GM23338 (cell line): Measurements from ENCODE around the gene LIME1. TPM values are rescaled to one million over a fixed set of nuclear protein-coding genes. Genes with fewer than 3 reads are reported as not detected.

ENCODE experiments used
- ATAC-seq: fragments of 200-7000 bp; cut with Tn5 transposase; 3 replicates; pipeline ENCODE4 v1.9.1; 2020
- DNase-seq: peaks from one replicate; pipeline ENCODE4 v3.0.0-alpha.2; 2015; ENCODE audit warnings: low spot score
- H2AFZ ChIP-seq: fragments of 200-600 bp; sonication (generic); 2 replicates; pipeline ENCODE4 v1.8.0; 2016; ENCODE audit warnings: antibody characterized with exemption, mild to moderate bottlenecking, moderate library complexity
- H3F3A ChIP-seq: fragments of 200-600 bp; sonication (generic); replicated peaks from 2 replicates; pipeline ENCODE4 v1.8.0; 2017; ENCODE audit warnings: antibody characterized with exemption, mixed run types, low read depth
- H3K27ac ChIP-seq: fragments of 200-600 bp; sonication (generic); 2 replicates; pipeline ENCODE4 v1.6.1; 2016; ENCODE audit warnings: low read depth
- H3K27me3 ChIP-seq: fragments of 200-600 bp; sonication (generic); 2 replicates; pipeline ENCODE4 v1.8.0; 2016; ENCODE audit warnings: mild to moderate bottlenecking, mixed run types, moderate library complexity; ENCODE audit not compliant: insufficient read depth
- H3K36me3 ChIP-seq: fragments of 200-600 bp; sonication (generic); 2 replicates; pipeline ENCODE4 v1.8.0; 2016; ENCODE audit warnings: mild to moderate bottlenecking; ENCODE audit not compliant: insufficient read depth
- H3K4me1 ChIP-seq: fragments of 200-600 bp; sonication (generic); 2 replicates; pipeline ENCODE4 v1.8.0; 2016; ENCODE audit warnings: mild to moderate bottlenecking, moderate library complexity; ENCODE audit not compliant: insufficient read depth
- H3K4me2 ChIP-seq: fragments of 200-600 bp; sonication (generic); 2 replicates; pipeline ENCODE4 v1.7.1; 2017; ENCODE audit warnings: mixed run types
- H3K4me3 ChIP-seq: fragments of 200-600 bp; sonication (generic); 2 replicates; pipeline ENCODE4 v1.6.1; 2016; ENCODE audit warnings: mixed run types
- H3K79me2 ChIP-seq: fragments of 200-600 bp; sonication (generic); replicated peaks from 2 replicates; pipeline ENCODE4 v1.8.0; 2017; ENCODE audit warnings: mild to moderate bottlenecking; ENCODE audit not compliant: insufficient read depth
- H3K9me2 ChIP-seq: fragments of 200-600 bp; sonication (generic); 2 replicates; pipeline ENCODE4 v1.8.0; 2017; ENCODE audit not compliant: insufficient read depth
- H4K20me1 ChIP-seq: fragments of 200-600 bp; sonication (generic); replicated peaks from 2 replicates; pipeline ENCODE4 v1.8.0; 2017; ENCODE audit warnings: mild to moderate bottlenecking; ENCODE audit not compliant: insufficient read depth
- H3K27ac Mint-ChIP-seq: 2 replicates; pipeline ENCODE4 v1.8.0; 2020; ENCODE audit warnings: inconsistent platforms, mild to moderate bottlenecking, moderate library complexity, mixed read lengths
- H3K27me3 Mint-ChIP-seq: 3 replicates; pipeline ENCODE4 v1.8.0; 2022; ENCODE audit warnings: low read depth, mild to moderate bottlenecking, moderate library complexity, mixed read lengths, inconsistent platforms; ENCODE audit not compliant: insufficient read depth, poor library complexity
- H3K36me3 Mint-ChIP-seq: 3 replicates; pipeline ENCODE4 v1.8.0; 2021; ENCODE audit warnings: low read depth, mild to moderate bottlenecking, inconsistent platforms, moderate library complexity, mixed read lengths
- H3K4me1 Mint-ChIP-seq: 3 replicates; pipeline ENCODE4 v1.8.0; 2020; ENCODE audit warnings: mild to moderate bottlenecking, inconsistent platforms, mixed read lengths
- H3K4me3 Mint-ChIP-seq: 3 replicates; pipeline ENCODE4 v1.8.0; 2021; ENCODE audit warnings: moderate library complexity, mild to moderate bottlenecking, inconsistent platforms, mixed read lengths
- H3K9me3 Mint-ChIP-seq: 3 replicates; pipeline ENCODE4 v1.8.0; 2020; ENCODE audit warnings: moderate library complexity, mild to moderate bottlenecking, inconsistent platforms, mixed read lengths
- CREB1 ChIP-seq: fragments of 250-450 bp; sonication (Bioruptor Pico); IDR thresholded peaks from 2 replicates; pipeline ENCODE4 v1.5.0; 2020; ENCODE audit warnings: low read depth, mild to moderate bottlenecking, moderate library complexity
- CTCF ChIP-seq, 2 experiments: fragments of 200-600 bp in 1 of 2; sonication (generic) in 1 of 2; conservative IDR thresholded peaks; 2 replicates each; pipeline versions ENCODE4 v1.5.1 to v1.6.1; 2016 to 2017; ENCODE audit warnings: antibody characterized with exemption in 2 of 2, low read depth in 2 of 2, mild to moderate bottlenecking in 2 of 2, moderate library complexity in 1 of 2
- ETS1 ChIP-seq: IDR thresholded peaks from 2 replicates; pipeline ENCODE4 v1.6.1; 2016; ENCODE audit warnings: antibody characterized with exemption
- EZH2 ChIP-seq: fragments of 200-600 bp; sonication (generic); IDR thresholded peaks from one replicate; pipeline ENCODE4 v1.8.0; 2017; ENCODE audit warnings: antibody characterized with exemption, mild to moderate bottlenecking, low read depth; ENCODE audit not compliant: unreplicated experiment
- EZH2phosphoT487 ChIP-seq: fragments of 200-600 bp; sonication (generic); IDR thresholded peaks from one replicate; pipeline ENCODE4 v1.8.1; 2018; ENCODE audit warnings: antibody characterized with exemption; ENCODE audit not compliant: unreplicated experiment
- JUNB ChIP-seq: IDR thresholded peaks from one replicate; pipeline ENCODE4 v1.6.1; 2016; ENCODE audit warnings: antibody characterized with exemption; ENCODE audit not compliant: unreplicated experiment
- NANOG ChIP-seq: IDR thresholded peaks from 2 replicates; pipeline ENCODE4 v1.6.1; 2016; ENCODE audit warnings: antibody characterized with exemption, borderline replicate concordance
- POLR2AphosphoS5 ChIP-seq: IDR thresholded peaks from 2 replicates; pipeline ENCODE4 v1.6.1; 2016; ENCODE audit warnings: antibody characterized with exemption, low read depth
- REST ChIP-seq: IDR thresholded peaks from one replicate; pipeline ENCODE4 v1.6.1; 2018; ENCODE audit warnings: antibody characterized with exemption; ENCODE audit not compliant: unreplicated experiment
- STAT1 ChIP-seq: IDR thresholded peaks from one replicate; pipeline ENCODE4 v1.6.1; 2016; ENCODE audit warnings: antibody characterized with exemption; ENCODE audit not compliant: unreplicated experiment
- ZNF114 ChIP-seq: fragments of 250-450 bp; sonication (Bioruptor Pico); IDR thresholded peaks from 2 replicates; pipeline ENCODE4 v1.5.0; 2020; ENCODE audit warnings: mild to moderate bottlenecking, moderate library complexity
- ZNF331 ChIP-seq: fragments of 250-450 bp; sonication (Bioruptor Pico); IDR thresholded peaks from 2 replicates; pipeline ENCODE4 v1.5.0; 2020; ENCODE audit warnings: low read depth, mild to moderate bottlenecking, moderate library complexity
- ZNF462 ChIP-seq: fragments of 250-450 bp; sonication (Bioruptor Pico); IDR thresholded peaks from 2 replicates; pipeline ENCODE4 v1.5.0; 2020; ENCODE audit warnings: mild to moderate bottlenecking, moderate library complexity
- polyA plus RNA-seq: library from polyadenylated mRNA; unstranded; fragments of >200 nt; fragmentation: Nextera tagmentation; extraction: Ambion mirVana; gene quantifications from 2 replicates; pipeline ENCODE4 v1.2.1, GENCODE V29; 2016
- total RNA-seq: library from RNA; depleted of rRNA; stranded (reverse); fragments of >200 nt; shearing (Covaris generic); gene quantifications from 2 replicates; pipeline ENCODE4 v1.2.3, GENCODE V29; 2014

Gene LIME1
- total and polyA plus RNA-seq, 2 experiments from 2014 or later: 4.7 to 12.2 TPM

GRCh38 chr20:63739130-63740069 lies 2.9 kb downstream of the LIME1 start, which contains the start of gene SLC2A4RG:
Gene SLC2A4RG, plus strand, starts transcription at chr20:63739776. Its CDS starts 137 bp downstream, at chr20:63739913.
- H3K4me1 ChIP-seq: peaks cover 7% of the 10 kb centered on the region; the same call in 1 of the 2 replicates
- DNase-seq: peak; percentile 79
- H3K27ac Mint-ChIP-seq: no peak within 1 kb of the TSS
- H3K4me1 Mint-ChIP-seq: no peaks in the 10 kb centered on the region
- H3K9me3 Mint-ChIP-seq: no peaks in the 10 kb centered on the region
- no peaks in the 10 kb centered on the region for H3K9me2 ChIP-seq
- peak within 1 kb of the TSS; percentile 91 for H3K4me2 ChIP-seq
- peaks cover 12% of the 10 kb centered on the region; the same call in 1 of the 2 replicates for H3F3A ChIP-seq
- peak within 1 kb of the TSS; percentile 68; the same call in 2 of the 3 replicates for H3K4me3 Mint-ChIP-seq
- H2AFZ ChIP-seq: no peak within 1 kb of the TSS; the same call in 1 of the 2 replicates
- TF ChIP-seq NANOG (no peak), ZNF114 (CRISPR knock-in tag) (no peak), ZNF462 (CRISPR knock-in tag) (no peak), EZH2 (no peak), CREB1 (CRISPR knock-in tag) (no peak), POLR2AphosphoS5 (no peak), ETS1 (no peak), REST (no peak), EZH2phosphoT487 (no peak), JUNB (no peak), STAT1 (no peak), ZNF331 (CRISPR knock-in tag) (no peak), CTCF (conservative IDR thresholded peaks at IDR 0.05; ENCODE audit: low read depth in 2 of 2) (no peak)
- H3K36me3 ChIP-seq: no peaks in the 10 kb centered on the region
- H3K79me2 ChIP-seq: no peaks in the 10 kb centered on the region
- peak; percentile 16 for ATAC-seq
- peak within 1 kb of the TSS; percentile 50; the same call in 1 of the 2 replicates for H3K27ac ChIP-seq
- no peaks in the 10 kb centered on the region for H4K20me1 ChIP-seq
- peaks cover 12% of the 10 kb centered on the region for H3K27me3 Mint-ChIP-seq
- peaks cover 8% of the 10 kb centered on the region for H3K36me3 Mint-ChIP-seq
- peak within 1 kb of the TSS; percentile 71 for H3K4me3 ChIP-seq
- H3K27me3 ChIP-seq: peaks cover 6% of the 10 kb centered on the region
